DMS53 (cell line): ENCODE results near the gene BCAS3.

Experiments
- DNase-seq: peaks from one replicate; lab custom pipeline; 2025; lab: John Stamatoyannopoulos, UW

The BCAS3 gene

GRCh38 chr17:61157246-61157886, 479.7 kb downstream of the BCAS3 start:
- DNase-seq = no peak

GRCh38 chr17:61158376-61158775, 480.7 kb downstream of the BCAS3 start:
- no peak for DNase-seq

GRCh38 chr17:61159221-61159814, 481.7 kb downstream of the BCAS3 start:
- no peak for DNase-seq

GRCh38 chr17:61160204-61160603, 482.6 kb downstream of the BCAS3 start:
- DNase-seq = no peak

- DNase-seq = no peak
Observed at GRCh38 chr17:61160789-61161445, 483.3 kb downstream of the BCAS3 start.

GRCh38 chr17:61161615-61162134, 484.0 kb downstream of the BCAS3 start:
- no peak for DNase-seq

- no peak for DNase-seq
Observed at GRCh38 chr17:61164517-61164916, 486.9 kb downstream of the BCAS3 start.

GRCh38 chr17:61167075-61167474, 489.4 kb downstream of the BCAS3 start:
- DNase-seq = no peak

GRCh38 chr17:61168506-61168905, 490.9 kb downstream of the BCAS3 start:
- DNase-seq = no peak

GRCh38 chr17:61174310-61174709, 496.7 kb downstream of the BCAS3 start:
- no peak for DNase-seq

GRCh38 chr17:61175298-61176142, 497.9 kb downstream of the BCAS3 start:
- DNase-seq = no peak

GRCh38 chr17:61177351-61177750, 499.7 kb downstream of the BCAS3 start:
- DNase-seq = no peak

GRCh38 chr17:61178284-61178683, 500.6 kb downstream of the BCAS3 start:
- DNase-seq = no peak

GRCh38 chr17:61179380-61179806, 501.7 kb downstream of the BCAS3 start:
- DNase-seq = no peak

- no peak for DNase-seq
Observed at GRCh38 chr17:61183793-61184192, 506.1 kb downstream of the BCAS3 start.

- DNase-seq = no peak
Observed at GRCh38 chr17:61185385-61185784, 507.7 kb downstream of the BCAS3 start.

GRCh38 chr17:61187038-61187437, 509.4 kb downstream of the BCAS3 start:
- DNase-seq = no peak

GRCh38 chr17:61188081-61188480, 510.4 kb downstream of the BCAS3 start:
- no peak for DNase-seq

GRCh38 chr17:61189968-61190367, 512.3 kb downstream of the BCAS3 start:
- DNase-seq = no peak

- no peak for DNase-seq
Observed at GRCh38 chr17:61196302-61196704, 518.7 kb downstream of the BCAS3 start.

- no peak for DNase-seq
Observed at GRCh38 chr17:61196799-61197198, 519.1 kb downstream of the BCAS3 start.
